Measurements from ENCODE around the gene TCFL5. TPM values are rescaled to one million over a fixed set of nuclear protein-coding genes. Genes with fewer than 3 reads are reported as not detected.
A peak's percentile ranks its signal among the peaks of the same experiment; 100 is the strongest.

The TCFL5 gene
- total RNA-seq, 1 donor = 19.0 TPM

DNA sequence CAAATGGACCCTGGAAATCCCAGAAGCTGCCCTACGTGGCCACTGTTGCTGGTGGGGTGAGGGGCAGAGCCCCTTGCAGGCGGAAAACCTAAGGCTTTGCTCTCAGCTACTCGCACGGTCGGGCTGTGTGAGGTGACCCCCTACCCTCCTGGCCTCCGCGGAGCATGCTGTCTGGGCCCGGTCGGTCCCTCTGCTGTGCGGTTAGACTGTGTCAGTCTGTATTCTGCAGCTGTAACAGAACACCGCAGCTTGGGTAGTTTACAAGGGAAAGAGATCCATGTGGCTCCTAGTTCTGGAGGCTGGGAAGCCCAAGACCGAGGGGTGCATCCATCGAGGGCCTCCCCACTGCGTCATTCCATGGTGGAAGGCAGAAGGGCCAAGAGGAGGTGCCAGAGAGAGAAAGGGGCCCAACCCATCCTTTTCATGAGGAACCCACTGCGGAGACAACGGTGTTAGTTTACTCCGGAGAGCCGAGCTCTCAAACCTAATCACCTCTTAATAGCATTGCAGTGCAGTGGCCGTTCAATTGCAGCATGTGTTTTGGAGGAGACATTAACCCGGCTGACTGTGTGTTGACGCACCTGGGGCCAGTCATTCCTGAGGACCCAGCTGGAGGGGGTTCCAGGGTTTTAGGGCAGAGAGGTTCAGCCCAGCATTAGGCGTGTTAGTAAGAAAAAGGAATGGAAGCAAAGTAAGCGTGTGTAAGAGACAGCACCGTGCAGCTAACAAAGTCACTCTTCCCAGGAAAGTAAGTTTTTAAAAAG lies 26.5 kb downstream of the TCFL5 start:
- H3K4me3 ChIP-seq (ENCODE audit: low read depth, low read length) = no peak overlapping the region
- TF ChIP-seq, protein P1, sequence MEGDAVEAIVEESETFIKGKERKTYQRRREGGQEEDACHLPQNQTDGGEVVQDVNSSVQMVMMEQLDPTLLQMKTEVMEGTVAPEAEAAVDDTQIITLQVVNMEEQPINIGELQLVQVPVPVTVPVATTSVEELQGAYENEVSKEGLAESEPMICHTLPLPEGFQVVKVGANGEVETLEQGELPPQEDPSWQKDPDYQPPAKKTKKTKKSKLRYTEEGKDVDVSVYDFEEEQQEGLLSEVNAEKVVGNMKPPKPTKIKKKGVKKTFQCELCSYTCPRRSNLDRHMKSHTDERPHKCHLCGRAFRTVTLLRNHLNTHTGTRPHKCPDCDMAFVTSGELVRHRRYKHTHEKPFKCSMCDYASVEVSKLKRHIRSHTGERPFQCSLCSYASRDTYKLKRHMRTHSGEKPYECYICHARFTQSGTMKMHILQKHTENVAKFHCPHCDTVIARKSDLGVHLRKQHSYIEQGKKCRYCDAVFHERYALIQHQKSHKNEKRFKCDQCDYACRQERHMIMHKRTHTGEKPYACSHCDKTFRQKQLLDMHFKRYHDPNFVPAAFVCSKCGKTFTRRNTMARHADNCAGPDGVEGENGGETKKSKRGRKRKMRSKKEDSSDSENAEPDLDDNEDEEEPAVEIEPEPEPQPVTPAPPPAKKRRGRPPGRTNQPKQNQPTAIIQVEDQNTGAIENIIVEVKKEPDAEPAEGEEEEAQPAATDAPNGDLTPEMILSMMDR (IDR thresholded peaks at IDR 0.05; ENCODE audit: insufficient read depth, low read depth, low read length) = no peak
- DNase-seq (ENCODE audit: low read depth) = no peak

GRCh38 chr20:62832951-62833391 lies 28.7 kb downstream of the TCFL5 start:
- H3K4me3 ChIP-seq (ENCODE audit: low read depth, low read length) = no peak overlapping the region
- TF ChIP-seq, protein P1 (IDR thresholded peaks at IDR 0.05; ENCODE audit: insufficient read depth, low read depth, low read length) = no peak
- DNase-seq (ENCODE audit: low read depth) = no peak

- TF ChIP-seq, protein P1 (IDR thresholded peaks at IDR 0.05; ENCODE audit: insufficient read depth, low read depth, low read length) = no peak
- no peak overlapping the region for H3K4me3 ChIP-seq (ENCODE audit: low read depth, low read length)
- peak; percentile 30 for DNase-seq (ENCODE audit: low read depth)
Observed at GRCh38 chr20:62832212-62832922, 29.3 kb downstream of the TCFL5 start.

DNA sequence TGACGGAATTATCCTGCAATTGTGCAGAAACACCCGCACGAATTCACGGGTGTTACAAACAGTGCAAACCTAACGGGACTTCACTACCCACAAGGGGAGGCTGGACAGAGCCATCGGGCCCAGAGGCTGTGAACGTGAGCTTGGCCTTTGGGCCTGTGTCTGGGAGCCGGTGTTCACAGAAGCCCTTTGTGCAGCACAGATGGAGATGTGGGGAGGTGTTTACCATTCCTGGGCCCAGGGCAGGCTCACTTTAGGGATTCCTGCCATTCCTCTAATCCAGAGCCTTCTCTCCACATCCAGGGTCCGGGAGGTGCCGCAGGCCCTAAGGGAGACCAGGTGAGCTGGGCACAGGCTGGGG lies 29.8 kb downstream of the TCFL5 start:
- no peak overlapping the region for H3K4me3 ChIP-seq (ENCODE audit: low read depth, low read length)
- TF ChIP-seq, protein P1 (IDR thresholded peaks at IDR 0.05; ENCODE audit: insufficient read depth, low read depth, low read length) = no peak
- no peak for DNase-seq (ENCODE audit: low read depth)

GRCh38 chr20:62831361-62831788 lies 30.2 kb downstream of the TCFL5 start:
- H3K4me3 ChIP-seq (ENCODE audit: low read depth, low read length) = no peak overlapping the region
- TF ChIP-seq, protein P1 (IDR thresholded peaks at IDR 0.05; ENCODE audit: insufficient read depth, low read depth, low read length) = no peak
- DNase-seq (ENCODE audit: low read depth) = no peak

GRCh38 chr20:62830821-62831220 lies 30.8 kb downstream of the TCFL5 start:
- no peak overlapping the region for H3K4me3 ChIP-seq (ENCODE audit: low read depth, low read length)
- TF ChIP-seq, protein P1 (IDR thresholded peaks at IDR 0.05; ENCODE audit: insufficient read depth, low read depth, low read length) = no peak
- no peak for DNase-seq (ENCODE audit: low read depth)

Data from fibroblast of villous mesenchyme (primary cell).